IMR-90 (cell line): ENCODE results near the gene MIEF1. TPM values are rescaled to one million over a fixed set of nuclear protein-coding genes. Genes with fewer than 3 reads are reported as not detected.

Experiments used
- ATAC-seq: fragments of 200-7000 bp; cut with Tn5 transposase; 2 replicates; pipeline ENCODE4 v1.9.1; 2020; ENCODE audit warnings: low read depth, mild to moderate bottlenecking, moderate library complexity
- BruUV-seq: library from RNA; stranded (reverse); fragments of 400-500 nt; replicated peaks from 2 replicates; lab custom pipeline; 2021; lab: Mats Ljungman, UMichigan
- CTCF ChIA-PET: fragments of 300-600 bp; formaldehyde crosslinking; extraction: SDS; loops from one replicate; lab custom pipeline; 2021; ENCODE audit warnings: antibody characterized with exemption; lab: Yijun Ruan, JAX
- POLR2A ChIA-PET: fragments of 300-600 bp; sonication (Branson Sonifier 250); formaldehyde crosslinking; loops from one replicate; lab custom pipeline; 2022; ENCODE audit warnings: antibody characterized with exemption; ENCODE audit not compliant: unreplicated experiment; lab: Charles Lee
- DNase-seq: peaks from one replicate; pipeline ENCODE4 v3.0.0; 2013
- H2AFZ ChIP-seq: replicated peaks from 2 replicates; pipeline ENCODE3; 2013; ENCODE audit warnings: low read length, mild to moderate bottlenecking; ENCODE audit not compliant: poor library complexity
- H2AK5ac ChIP-seq: 2 replicates; pipeline ENCODE4 v1.6.1; 2013; ENCODE audit warnings: low read depth, low read length, inconsistent platforms
- H2AK9ac ChIP-seq: replicated peaks from 2 replicates; pipeline ENCODE3; 2013; ENCODE audit warnings: mild to moderate bottlenecking, low read depth, low read length, moderate library complexity; ENCODE audit not compliant: poor library complexity
- H2BK120ac ChIP-seq: 2 replicates; pipeline ENCODE4 v1.6.1; 2013; ENCODE audit warnings: low read depth, low read length, inconsistent platforms
- H2BK15ac ChIP-seq: 3 replicates; pipeline ENCODE4 v1.6.1; 2013; ENCODE audit warnings: low read depth, low read length, inconsistent platforms
- H2BK20ac ChIP-seq: 2 replicates; pipeline ENCODE4 v1.6.1; 2013; ENCODE audit warnings: low read depth, mild to moderate bottlenecking, inconsistent platforms, low read length, moderate library complexity
- H2BK5ac ChIP-seq: 2 replicates; pipeline ENCODE4 v1.6.1; 2013; ENCODE audit warnings: mild to moderate bottlenecking, low read depth, low read length, inconsistent platforms; ENCODE audit not compliant: poor library complexity, severe bottlenecking
- H3K14ac ChIP-seq: replicated peaks from 2 replicates; pipeline ENCODE4 v1.6.1; 2013; ENCODE audit warnings: low read depth, low read length, inconsistent platforms
- H3K18ac ChIP-seq: 2 replicates; pipeline ENCODE4 v1.6.1; 2013; ENCODE audit warnings: low read depth, low read length, control low read depth
- H3K23ac ChIP-seq: 2 replicates; pipeline ENCODE4 v1.6.1; 2013; ENCODE audit warnings: low read depth, low read length, inconsistent platforms
- H3K27ac ChIP-seq: 2 replicates; pipeline ENCODE4 v1.5.1; 2013; ENCODE audit warnings: mild to moderate bottlenecking, control low read depth, low read length; ENCODE audit not compliant: insufficient read depth
- H3K27me3 ChIP-seq: 2 replicates; pipeline ENCODE4 v1.6.1; 2013; ENCODE audit warnings: low read length; ENCODE audit not compliant: control insufficient read depth, insufficient read depth
- H3K36me3 ChIP-seq: 2 replicates; pipeline ENCODE4 v1.6.1; 2013; ENCODE audit warnings: low read length, mixed read lengths; ENCODE audit not compliant: control insufficient read depth, insufficient read depth
- H3K4ac ChIP-seq: 2 replicates; pipeline ENCODE4 v1.6.1; 2013; ENCODE audit warnings: low read depth, low read length, inconsistent platforms
- H3K4me1 ChIP-seq: 2 replicates; pipeline ENCODE4 v1.6.1; 2013; ENCODE audit warnings: low read length, mixed read lengths; ENCODE audit not compliant: control insufficient read depth, insufficient read depth
- H3K4me2 ChIP-seq: 2 replicates; pipeline ENCODE4 v1.6.1; 2013; ENCODE audit warnings: low read depth, mild to moderate bottlenecking, control low read depth, low read length, moderate library complexity
- H3K4me3 ChIP-seq: 2 replicates; pipeline ENCODE4 v1.5.1; 2013; ENCODE audit warnings: low read depth, mild to moderate bottlenecking, control low read depth, low read length, moderate library complexity; ENCODE audit not compliant: insufficient read depth
- H3K56ac ChIP-seq: 2 replicates; pipeline ENCODE4 v1.6.1; 2013; ENCODE audit warnings: low read length, inconsistent platforms; ENCODE audit not compliant: insufficient read depth; ENCODE audit errors: extremely low read depth
- H3K79me1 ChIP-seq, 2 experiments: 2 replicates each; pipeline ENCODE4 v1.6.1; 2013; ENCODE audit warnings: low read length in 2 of 2, inconsistent platforms in 1 of 2, low read depth in 1 of 2
- H3K9ac ChIP-seq: 2 replicates; pipeline ENCODE4 v1.6.1; 2013; ENCODE audit warnings: low read depth, low read length, control low read depth
- H3K9me1 ChIP-seq: 2 replicates; pipeline ENCODE4 v1.6.1; 2013; ENCODE audit warnings: low read length, inconsistent platforms; ENCODE audit not compliant: insufficient read depth
- H3K9me3 ChIP-seq: 2 replicates; pipeline ENCODE4 v1.6.1; 2013; ENCODE audit warnings: low read length; ENCODE audit not compliant: control insufficient read depth, insufficient read depth
- H4K20me1 ChIP-seq: 2 replicates; pipeline ENCODE4 v1.6.1; 2013; ENCODE audit warnings: low read length, inconsistent platforms; ENCODE audit not compliant: insufficient read depth
- H4K5ac ChIP-seq: 2 replicates; pipeline ENCODE4 v1.6.1; 2013; ENCODE audit warnings: mild to moderate bottlenecking, low read depth, low read length, control low read depth
- H4K8ac ChIP-seq, 2 experiments: 2 replicates each; pipeline ENCODE4 v1.6.1; 2013; ENCODE audit warnings: low read depth in 2 of 2, low read length in 2 of 2, control low read depth in 1 of 2, inconsistent platforms in 1 of 2
- H4K91ac ChIP-seq: 2 replicates; pipeline ENCODE4 v1.6.1; 2013; ENCODE audit warnings: low read depth, low read length, inconsistent platforms; ENCODE audit not compliant: insufficient read depth
- BHLHE40 ChIP-seq: fragments of 150-350 bp; IDR thresholded peaks from 2 replicates; pipeline ENCODE4 v1.6.1; 2016; ENCODE audit warnings: mild to moderate bottlenecking, low read depth, low read length
- CEBPB ChIP-seq: IDR thresholded peaks from 2 replicates; pipeline ENCODE4 v1.6.1; 2012; ENCODE audit warnings: low read depth, low read length, improper control_type of control experiment
- CHD1 ChIP-seq: IDR thresholded peaks from 2 replicates; pipeline ENCODE4 v1.6.1; 2012; ENCODE audit warnings: low read depth, low read length, improper control_type of control experiment
- CTCF ChIP-seq: conservative IDR thresholded peaks from 2 replicates; pipeline ENCODE4 v1.5.1; 2012; ENCODE audit warnings: mild to moderate bottlenecking, low read depth, low read length, improper control_type of control experiment
- ELK1 ChIP-seq: fragments of 150-350 bp; IDR thresholded peaks from 2 replicates; pipeline ENCODE4 v1.6.1; 2016; ENCODE audit warnings: low read depth, mild to moderate bottlenecking, low read length, moderate library complexity, borderline replicate concordance
- FOS ChIP-seq: fragments of 150-350 bp; IDR thresholded peaks from 2 replicates; pipeline ENCODE4 v1.6.1; 2016; ENCODE audit warnings: low read depth, low read length
- MAFK ChIP-seq: IDR thresholded peaks from 2 replicates; pipeline ENCODE4 v1.6.1; 2012; ENCODE audit warnings: low read depth, low read length, improper control_type of control experiment
- MAZ ChIP-seq: IDR thresholded peaks from 2 replicates; pipeline ENCODE4 v1.6.1; 2012; ENCODE audit warnings: low read depth, mild to moderate bottlenecking, low read length, improper control_type of control experiment, moderate library complexity, borderline replicate concordance
- MXI1 ChIP-seq: IDR thresholded peaks from 2 replicates; pipeline ENCODE4 v1.6.1; 2012; ENCODE audit warnings: low read depth, mild to moderate bottlenecking, low read length, moderate library complexity, borderline replicate concordance
- NFE2L2 ChIP-seq: fragments of 150-350 bp; IDR thresholded peaks from 2 replicates; pipeline ENCODE4 v1.6.1; 2016; ENCODE audit warnings: low read depth, mild to moderate bottlenecking, low read length
- POLR2A ChIP-seq: IDR thresholded peaks from 2 replicates; pipeline ENCODE4 v1.6.1; 2012; ENCODE audit warnings: mild to moderate bottlenecking, low read depth, low read length
- RAD21 ChIP-seq: IDR thresholded peaks from 2 replicates; pipeline ENCODE4 v1.6.1; 2012; ENCODE audit warnings: low read length, improper control_type of control experiment
- RCOR1 ChIP-seq: IDR thresholded peaks from 2 replicates; pipeline ENCODE4 v1.6.1; 2012; ENCODE audit warnings: mild to moderate bottlenecking, low read length, improper control_type of control experiment; ENCODE audit not compliant: insufficient replicate concordance
- RFX5 ChIP-seq: IDR thresholded peaks from 2 replicates; pipeline ENCODE4 v1.8.0; 2012; ENCODE audit warnings: low read depth, mild to moderate bottlenecking, low read length, moderate library complexity
- SMC3 ChIP-seq: fragments of 150-350 bp; IDR thresholded peaks from 2 replicates; pipeline ENCODE4 v1.6.1; 2016; ENCODE audit warnings: low read depth, mild to moderate bottlenecking, antibody characterized with exemption, low read length, moderate library complexity
- USF2 ChIP-seq: fragments of 150-350 bp; IDR thresholded peaks from 2 replicates; pipeline ENCODE4 v1.6.1; 2017; ENCODE audit warnings: mild to moderate bottlenecking, antibody characterized with exemption, low read length, low read depth
- WGBS, 2 experiments: methylation state at CpG; one replicate each; pipeline versions ENCODE4 v1.1.5 to v1.1.7; 2013; ENCODE audit warnings: missing lambda C conversion rate in 2 of 2; ENCODE audit not compliant: insufficient read length in 1 of 2; ENCODE audit errors: extremely low coverage in 2 of 2; 5-methylcytosine and 5-hydroxymethylcytosine counted together
- dilution Hi-C: fragments of 300-500 bp; cut with HindIII; formaldehyde crosslinking; loops from one replicate; pipeline ENCODE4 v1.14.3; 2018; ENCODE audit warnings: low sequenced_read_pairs; ENCODE audit not compliant: unreplicated experiment
- in situ Hi-C: fragments of 300-500 bp; cut with MboI; formaldehyde crosslinking; loops from 3 replicates; pipeline ENCODE4 v1.14.3; 2019; ENCODE audit warnings: low sequenced_read_pairs, inconsistent platforms, mixed read lengths
- intact Hi-C: fragments of 100-400 bp; cut with micrococcal nuclease; formaldehyde crosslinking; loops from 2 replicates; pipeline ENCODE4 v1.10.0; 2022
- polyA plus RNA-seq, 3 experiments: library from polyadenylated mRNA; depleted of rRNA; stranded (reverse); fragments of >200 nt; gene quantifications; 2 replicates each; pipeline ENCODE4 v1.2.3, GENCODE V29; 2012; ENCODE audit warnings: low replicate concordance in 1 of 3
- total RNA-seq: library from RNA; depleted of rRNA; stranded (reverse); fragments of >200 nt; gene quantifications from 2 replicates; pipeline ENCODE4 v1.2.3, GENCODE V29; 2012

MIEF1 gene
- total and polyA plus RNA-seq, 2 of the 4 experiments (the other 2 are of a cell fraction): 9.7 to 16.9 TPM

GRCh38 chr22:39479254-39479653 lies 22.8 kb upstream of the MIEF1 start:
- Histone ChIP-seq H3K4me3 (no peak overlapping the region), H3K9ac (no peak overlapping the region), H3K36me3 (no peaks in the 10 kb centered on the region), H3K4ac (no peak overlapping the region), H3K18ac (no peak overlapping the region), H2AK9ac (no peak overlapping the region), H3K23ac (no peak overlapping the region), H3K27ac (no peak overlapping the region), H4K20me1 (no peaks in the 10 kb centered on the region), H2BK120ac (no peak overlapping the region), H4K8ac (no peak overlapping the region), H2AFZ (no peak overlapping the region), H3K27me3 (peaks cover 10% of the 10 kb centered on the region), H2BK20ac (no peak overlapping the region), H3K4me1 (peaks cover 12% of the 10 kb centered on the region), H2BK5ac (no peak overlapping the region), H3K4me2 (no peak overlapping the region), H3K56ac (no peak overlapping the region), H3K9me1 (peaks cover 10% of the 10 kb centered on the region; the same call in 1 of the 2 replicates), H3K79me1 (no peaks in the 10 kb centered on the region), H4K5ac (no peak overlapping the region), H2AK5ac (no peak overlapping the region), H3K14ac (no peak overlapping the region), H4K91ac (no peak overlapping the region), H3K9me3 (no peaks in the 10 kb centered on the region), H2BK15ac (no peak overlapping the region)
- ATAC-seq (no peak), DNase-seq (no peak)
- in situ Hi-C loops: no loop called here
- no TSS peak for BruUV-seq
- no peak for TF ChIP-seq BHLHE40
- TF ChIP-seq MXI1: no peak
- no peak for TF ChIP-seq MAZ
- TF ChIP-seq CEBPB: no peak
- TF ChIP-seq NFE2L2: no peak
- no peak for TF ChIP-seq RCOR1
- no peak for TF ChIP-seq FOS
- TF ChIP-seq SMC3: no peak
- TF ChIP-seq RFX5: no peak
- no peak for TF ChIP-seq CTCF
- no peak for TF ChIP-seq CHD1
- TF ChIP-seq POLR2A: no peak
- TF ChIP-seq USF2: no peak
- no peak for TF ChIP-seq MAFK
- TF ChIP-seq ELK1: no peak
- TF ChIP-seq RAD21: no peak
- 58% methylated on average over 2 of the region's 3 CpGs; no CpG with 5 or more reads in 1 of the 2 experiments for WGBS, 2 experiments
- intact Hi-C loops: no loop called here
- CTCF ChIA-PET: no interaction called here
- POLR2A ChIA-PET: interaction anchor here (0.9 kb wide), 1 partner anchor 23 kb away, joined by 4 read pairs; the partner anchor contains the start of gene MIEF1
- dilution Hi-C loops: no loop called here
